Keratinocyte (primary cell): Measurements from ENCODE around the gene DCHS2. TPM values are rescaled to one million over a fixed set of nuclear protein-coding genes. Genes with fewer than 3 reads are reported as not detected.

ENCODE experiments used
- DNase-seq: peaks from one replicate; pipeline ENCODE4 v3.0.0-alpha.2; 2011; ENCODE audit warnings: low read depth, missing footprints, low spot score
- FAIRE-seq: peaks from 2 replicates; lab custom pipeline; 2011; peaks lifted over from hg19 to GRCh38; lab: Jason Lieb, UNC
- H2AFZ ChIP-seq: 2 replicates; pipeline ENCODE4 v1.6.0; 2012; ENCODE audit warnings: low read length, control low read depth, inconsistent platforms; ENCODE audit not compliant: control insufficient read depth
- H3K27ac ChIP-seq: 2 replicates; pipeline ENCODE4 v1.5.1; 2011; ENCODE audit warnings: low read length; ENCODE audit not compliant: control insufficient read depth, insufficient read depth
- H3K27me3 ChIP-seq: 3 replicates; pipeline ENCODE4 v1.6.0; 2011; ENCODE audit warnings: low read length; ENCODE audit not compliant: control insufficient read depth, insufficient read depth; ENCODE audit errors: extremely low read depth
- H3K36me3 ChIP-seq, 2 experiments: 2 replicates in 1 of 2; 3 replicates in 1 of 2; pipeline ENCODE4 v1.5.1; 2011; ENCODE audit warnings: low read length in 2 of 2, mild to moderate bottlenecking in 1 of 2; ENCODE audit not compliant: control insufficient read depth in 2 of 2, insufficient read depth in 2 of 2; ENCODE audit errors: extremely low read depth in 1 of 2
- H3K4me1 ChIP-seq: 3 replicates; pipeline ENCODE4 v1.5.1; 2011; ENCODE audit warnings: low read length; ENCODE audit not compliant: control insufficient read depth, insufficient read depth; ENCODE audit errors: extremely low read depth
- H3K4me2 ChIP-seq: 3 replicates; pipeline ENCODE4 v1.6.0; 2011; ENCODE audit warnings: low read depth, low read length; ENCODE audit not compliant: control insufficient read depth, insufficient read depth; ENCODE audit errors: extremely low read depth
- H3K4me3 ChIP-seq, 3 experiments: fragments of 200-600 bp in 1 of 3; sonication (generic) in 1 of 3; 2 replicates in 2 of 3; 3 replicates in 1 of 3; pipeline ENCODE4 v1.5.1; 2011 to 2016; ENCODE audit warnings: low read length in 3 of 3, mild to moderate bottlenecking in 3 of 3, control low read depth in 2 of 3, inconsistent platforms in 1 of 3, low read depth in 1 of 3, mixed read lengths in 1 of 3, mixed run types in 1 of 3, moderate library complexity in 1 of 3; ENCODE audit not compliant: control insufficient read depth in 2 of 3, insufficient read depth in 2 of 3; ENCODE audit errors: extremely low read depth in 1 of 3
- H3K79me2 ChIP-seq: 2 replicates; pipeline ENCODE4 v1.6.0; 2012; ENCODE audit warnings: low read length; ENCODE audit not compliant: control insufficient read depth, insufficient read depth
- H3K9ac ChIP-seq: 3 replicates; pipeline ENCODE4 v1.6.0; 2011; ENCODE audit warnings: low read length; ENCODE audit not compliant: control insufficient read depth, insufficient read depth; ENCODE audit errors: extremely low read depth
- H3K9me1 ChIP-seq: 3 replicates; pipeline ENCODE4 v1.6.0; 2011; ENCODE audit warnings: low read length; ENCODE audit not compliant: control insufficient read depth, insufficient read depth; ENCODE audit errors: extremely low read depth
- H3K9me3 ChIP-seq: 2 replicates; pipeline ENCODE4 v1.5.1; 2012; ENCODE audit warnings: low read depth, low read length; ENCODE audit not compliant: control insufficient read depth
- H4K20me1 ChIP-seq: 3 replicates; pipeline ENCODE4 v1.6.0; 2011; ENCODE audit warnings: low read length; ENCODE audit not compliant: control insufficient read depth, insufficient read depth; ENCODE audit errors: extremely low read depth
- EZH2 ChIP-seq: IDR thresholded peaks from one replicate; pipeline ENCODE4 v1.6.1; 2012; ENCODE audit warnings: inconsistent platforms, mild to moderate bottlenecking, low read length, moderate library complexity
- dilution Hi-C: fragments of 300-500 bp; cut with MboI; formaldehyde crosslinking; loops from one replicate; pipeline ENCODE4 v1.7.0; 2020; ENCODE audit warnings: low sequenced_read_pairs; ENCODE audit not compliant: extremely low pct_ligation_motif_present
- polyA plus RNA-seq, 5 experiments: library from polyadenylated mRNA; depleted of rRNA in 3 of 5; stranded (reverse) in 3 of 5; stranded (forward) in 1 of 5; unstranded in 1 of 5; fragments of >200 nt; gene quantifications; 1 replicate in 1 of 5; 2 replicates in 3 of 5; 3 replicates in 1 of 5; pipeline versions ENCODE4 v1.2.1 to v1.2.3, GENCODE V29; 2011 to 2012; ENCODE audit warnings: missing spikeins in 2 of 5, low read depth in 1 of 5, low replicate concordance in 1 of 5
- TF ChIP-seq, protein P1 (sequence below), 3 experiments: IDR thresholded peaks in 1 of 3; conservative IDR thresholded peaks in 1 of 3; optimal IDR thresholded peaks in 1 of 3; 2 replicates in 2 of 3; 3 replicates in 1 of 3; pipeline versions ENCODE3 to v1.5.1; 2011; ENCODE audit warnings: low read length in 3 of 3, mild to moderate bottlenecking in 3 of 3, moderate library complexity in 2 of 3, control low read depth in 1 of 3, inconsistent platforms in 1 of 3; ENCODE audit not compliant: insufficient read depth in 2 of 3; ENCODE audit errors: extremely low read depth in 1 of 3

The DCHS2 gene
- polyA plus RNA-seq, 1 donor (not counting 4 experiments of a cell fraction or from before 2014, with no cell fraction given): 0.01 TPM

DNA sequence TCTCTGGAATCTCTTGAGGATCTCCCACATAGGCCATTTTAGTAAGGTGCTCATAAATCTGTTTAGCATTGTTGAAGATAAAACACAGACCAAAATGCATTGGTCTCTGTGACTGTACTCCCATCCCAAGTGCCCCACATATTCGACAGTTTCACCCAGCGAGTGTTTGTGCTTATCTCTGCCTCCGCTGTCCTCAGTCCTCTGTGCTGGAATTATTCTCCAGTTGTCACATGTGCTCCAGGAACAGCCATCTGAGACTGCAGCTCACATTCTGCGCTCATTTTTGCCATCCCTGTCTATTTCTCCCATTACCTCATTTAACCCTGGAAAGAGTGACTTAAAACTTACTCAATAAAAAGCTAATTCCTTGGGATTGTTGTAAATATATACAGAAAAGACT lies 27.6 kb upstream of the DCHS2 start:
- Histone ChIP-seq H3K9me1 (no peaks in the 10 kb centered on the region), H3K4me3 (no peak overlapping the region), H3K9me3 (no peaks in the 10 kb centered on the region), H3K36me3 (no peaks in the 10 kb centered on the region), H4K20me1 (no peaks in the 10 kb centered on the region), H3K27ac (no peak overlapping the region), H3K79me2 (no peaks in the 10 kb centered on the region), H3K4me1 (no peaks in the 10 kb centered on the region), H2AFZ (no peak overlapping the region), H3K4me2 (no peak overlapping the region), H3K9ac (no peak overlapping the region), H3K27me3 (no peaks in the 10 kb centered on the region)
- DNase-seq (no peak), FAIRE-seq (no peak)
- no peak for TF ChIP-seq EZH2
- TF ChIP-seq, protein P1, sequence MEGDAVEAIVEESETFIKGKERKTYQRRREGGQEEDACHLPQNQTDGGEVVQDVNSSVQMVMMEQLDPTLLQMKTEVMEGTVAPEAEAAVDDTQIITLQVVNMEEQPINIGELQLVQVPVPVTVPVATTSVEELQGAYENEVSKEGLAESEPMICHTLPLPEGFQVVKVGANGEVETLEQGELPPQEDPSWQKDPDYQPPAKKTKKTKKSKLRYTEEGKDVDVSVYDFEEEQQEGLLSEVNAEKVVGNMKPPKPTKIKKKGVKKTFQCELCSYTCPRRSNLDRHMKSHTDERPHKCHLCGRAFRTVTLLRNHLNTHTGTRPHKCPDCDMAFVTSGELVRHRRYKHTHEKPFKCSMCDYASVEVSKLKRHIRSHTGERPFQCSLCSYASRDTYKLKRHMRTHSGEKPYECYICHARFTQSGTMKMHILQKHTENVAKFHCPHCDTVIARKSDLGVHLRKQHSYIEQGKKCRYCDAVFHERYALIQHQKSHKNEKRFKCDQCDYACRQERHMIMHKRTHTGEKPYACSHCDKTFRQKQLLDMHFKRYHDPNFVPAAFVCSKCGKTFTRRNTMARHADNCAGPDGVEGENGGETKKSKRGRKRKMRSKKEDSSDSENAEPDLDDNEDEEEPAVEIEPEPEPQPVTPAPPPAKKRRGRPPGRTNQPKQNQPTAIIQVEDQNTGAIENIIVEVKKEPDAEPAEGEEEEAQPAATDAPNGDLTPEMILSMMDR (optimal IDR thresholded peaks at IDR 0.05 in 1 of 3, IDR thresholded peaks at IDR 0.05 in 1 of 3, conservative IDR thresholded peaks at IDR 0.05 in 1 of 3; ENCODE audit: extremely low read depth in 1 of 3, insufficient read depth in 2 of 3, low read length in 3 of 3): no peak
- dilution Hi-C loops: no loop called here

DNA sequence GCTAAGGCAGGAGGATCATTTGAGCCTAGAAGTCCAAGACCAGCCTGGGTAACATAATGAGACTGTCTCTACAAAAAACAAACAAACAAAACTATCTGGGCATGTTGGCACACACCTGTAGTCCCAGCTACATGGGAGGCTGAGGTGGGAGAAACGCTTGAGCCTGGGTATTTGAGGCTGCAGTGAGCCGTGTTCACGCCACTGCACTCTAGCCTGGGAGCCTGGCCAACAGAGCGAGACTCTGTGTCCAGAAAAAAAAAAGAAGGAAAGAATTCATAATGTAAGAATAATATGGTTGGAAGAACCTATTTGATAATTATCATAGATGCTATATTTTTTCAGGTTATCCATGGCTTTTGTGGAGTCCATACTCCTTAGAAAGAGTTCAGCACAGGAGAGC lies 26.0 kb upstream of the DCHS2 start:
- no peak for DNase-seq
- H4K20me1 ChIP-seq: no peaks in the 10 kb centered on the region
- H3K9me3 ChIP-seq: no peaks in the 10 kb centered on the region
- no peaks in the 10 kb centered on the region for H3K79me2 ChIP-seq
- no peak overlapping the region for H3K4me2 ChIP-seq
- no peak for TF ChIP-seq EZH2
- TF ChIP-seq, protein P1 (optimal IDR thresholded peaks at IDR 0.05 in 1 of 3, IDR thresholded peaks at IDR 0.05 in 1 of 3, conservative IDR thresholded peaks at IDR 0.05 in 1 of 3; ENCODE audit: extremely low read depth in 1 of 3, insufficient read depth in 2 of 3, low read length in 3 of 3): no peak
- no peaks in the 10 kb centered on the region for H3K9me1 ChIP-seq
- dilution Hi-C loops: no loop called here
- no peak overlapping the region for H3K4me3 ChIP-seq
- no peak overlapping the region for H3K27ac ChIP-seq
- no peaks in the 10 kb centered on the region for H3K36me3 ChIP-seq
- H3K9ac ChIP-seq: no peak overlapping the region
- H3K27me3 ChIP-seq: no peaks in the 10 kb centered on the region
- H2AFZ ChIP-seq: no peak overlapping the region
- H3K4me1 ChIP-seq: peaks cover 5% of the 10 kb centered on the region
- FAIRE-seq: no peak
